Colonic mucosa (tissue), 4 donors: ENCODE data around the gene SARNP. TPM values are rescaled to one million over a fixed set of nuclear protein-coding genes. Genes with fewer than 3 reads are reported as not detected.
A peak's percentile ranks its signal among the peaks of the same experiment; 100 is the strongest.

Experiments used
- DNase-seq: peaks from one replicate; pipeline ENCODE4 v3.0.0-alpha.2; 2020
- H3K27ac ChIP-seq: fragments of 200-600 bp; one replicate; pipeline ENCODE4 v1.8.0; 2021
- H3K27me3 ChIP-seq: fragments of 200-600 bp; one replicate; pipeline ENCODE4 v1.8.0; 2021
- H3K36me3 ChIP-seq: fragments of 200-600 bp; one replicate; pipeline ENCODE4 v1.8.0; 2021
- H3K4me1 ChIP-seq: fragments of 200-600 bp; one replicate; pipeline ENCODE4 v1.8.0; 2021; ENCODE audit warnings: mild to moderate bottlenecking
- H3K4me3 ChIP-seq: fragments of 200-600 bp; one replicate; pipeline ENCODE4 v1.8.0; 2021
- H3K9ac ChIP-seq, 2 donors: one replicate each; pipeline ENCODE4 v1.7.0; 2013; ENCODE audit warnings: control low read depth in 2 of 2, low read depth in 2 of 2, low read length in 2 of 2
- H3K9me3 ChIP-seq: fragments of 200-600 bp; one replicate; pipeline ENCODE4 v1.8.0; 2021
- intact Hi-C: fragments of 100-400 bp; cut with DNase I; formaldehyde crosslinking; loops from one replicate; pipeline ENCODE4 v1.14.1; 2022
- total RNA-seq, 2 donors: library from RNA; stranded (reverse); fragmentation: NEBNext Ultra II Directional in 1 of 2; extraction: Animal tissue kit (Norgen Biotek cat#: 25700) in 1 of 2; gene quantifications; one replicate each; pipeline ENCODE4 v1.2.1, GENCODE V29; 2021
- TF ChIP-seq, protein P1 (sequence below): fragments of 200-600 bp; IDR thresholded peaks from one replicate; pipeline ENCODE4 v1.8.0; 2022; ENCODE audit warnings: antibody characterized with exemption, mild to moderate bottlenecking
- donor health status: healthy.
- donor health status: DM: no; HTN: no; CAD: no.
- donor health status: DM: no; HTN: no; CAD: no.

Gene SARNP
- total RNA-seq, 2 donors from 2014 or later, result 52.3 to 53.0 TPM

DNA sequence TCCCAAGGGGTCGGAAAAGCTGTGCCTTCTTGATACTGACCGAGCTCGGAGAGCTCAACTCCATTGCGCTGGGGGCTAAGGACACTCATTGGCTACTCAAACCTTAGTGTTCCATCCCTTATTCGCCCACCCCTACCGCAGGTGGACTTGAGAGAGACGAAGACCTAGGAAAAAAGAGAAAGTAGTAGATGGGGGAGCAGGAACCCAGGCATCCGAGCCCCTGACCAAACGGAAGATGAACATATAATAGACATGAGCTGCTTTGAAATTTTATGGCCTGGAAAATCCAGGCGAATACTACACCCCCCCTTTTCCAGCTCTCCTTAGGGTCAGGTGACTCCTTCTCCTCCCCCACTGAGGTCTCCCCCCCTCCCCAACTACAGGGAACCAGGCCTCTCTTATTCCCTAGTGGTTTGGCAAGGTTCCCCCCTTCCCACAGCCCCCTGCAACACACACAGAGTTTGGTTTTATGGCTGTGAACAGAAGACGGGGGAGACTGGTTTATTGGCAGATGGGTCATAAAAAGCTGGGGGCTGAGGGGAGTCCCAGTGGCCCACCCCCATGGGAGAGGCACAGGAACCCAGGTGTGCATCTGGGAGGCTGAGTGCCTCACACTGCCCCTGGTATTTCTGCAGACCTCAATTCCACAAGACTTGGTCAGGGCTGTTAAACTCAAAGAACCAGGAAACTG, 73.0 kb downstream of the SARNP start:
- no peak for DNase-seq
- TF ChIP-seq, protein P1, sequence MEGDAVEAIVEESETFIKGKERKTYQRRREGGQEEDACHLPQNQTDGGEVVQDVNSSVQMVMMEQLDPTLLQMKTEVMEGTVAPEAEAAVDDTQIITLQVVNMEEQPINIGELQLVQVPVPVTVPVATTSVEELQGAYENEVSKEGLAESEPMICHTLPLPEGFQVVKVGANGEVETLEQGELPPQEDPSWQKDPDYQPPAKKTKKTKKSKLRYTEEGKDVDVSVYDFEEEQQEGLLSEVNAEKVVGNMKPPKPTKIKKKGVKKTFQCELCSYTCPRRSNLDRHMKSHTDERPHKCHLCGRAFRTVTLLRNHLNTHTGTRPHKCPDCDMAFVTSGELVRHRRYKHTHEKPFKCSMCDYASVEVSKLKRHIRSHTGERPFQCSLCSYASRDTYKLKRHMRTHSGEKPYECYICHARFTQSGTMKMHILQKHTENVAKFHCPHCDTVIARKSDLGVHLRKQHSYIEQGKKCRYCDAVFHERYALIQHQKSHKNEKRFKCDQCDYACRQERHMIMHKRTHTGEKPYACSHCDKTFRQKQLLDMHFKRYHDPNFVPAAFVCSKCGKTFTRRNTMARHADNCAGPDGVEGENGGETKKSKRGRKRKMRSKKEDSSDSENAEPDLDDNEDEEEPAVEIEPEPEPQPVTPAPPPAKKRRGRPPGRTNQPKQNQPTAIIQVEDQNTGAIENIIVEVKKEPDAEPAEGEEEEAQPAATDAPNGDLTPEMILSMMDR, result no peak
- H3K9ac ChIP-seq, result peak overlapping the region in 1 of 2 donors; percentile 27
- H3K4me3 ChIP-seq, result peak overlapping the region; percentile 57
- no peaks in the 10 kb centered on the region for H3K4me1 ChIP-seq
- intact Hi-C loops, result loop anchor here (5.0 to 10.0 kb wide), 2 partner anchors 48 to 290 kb away; no protein-coding TSS in a partner anchor
- no peaks in the 10 kb centered on the region for H3K27me3 ChIP-seq
- H3K27ac ChIP-seq, result no peak overlapping the region
- no peaks in the 10 kb centered on the region for H3K36me3 ChIP-seq
- H3K9me3 ChIP-seq, result no peaks in the 10 kb centered on the region

DNA sequence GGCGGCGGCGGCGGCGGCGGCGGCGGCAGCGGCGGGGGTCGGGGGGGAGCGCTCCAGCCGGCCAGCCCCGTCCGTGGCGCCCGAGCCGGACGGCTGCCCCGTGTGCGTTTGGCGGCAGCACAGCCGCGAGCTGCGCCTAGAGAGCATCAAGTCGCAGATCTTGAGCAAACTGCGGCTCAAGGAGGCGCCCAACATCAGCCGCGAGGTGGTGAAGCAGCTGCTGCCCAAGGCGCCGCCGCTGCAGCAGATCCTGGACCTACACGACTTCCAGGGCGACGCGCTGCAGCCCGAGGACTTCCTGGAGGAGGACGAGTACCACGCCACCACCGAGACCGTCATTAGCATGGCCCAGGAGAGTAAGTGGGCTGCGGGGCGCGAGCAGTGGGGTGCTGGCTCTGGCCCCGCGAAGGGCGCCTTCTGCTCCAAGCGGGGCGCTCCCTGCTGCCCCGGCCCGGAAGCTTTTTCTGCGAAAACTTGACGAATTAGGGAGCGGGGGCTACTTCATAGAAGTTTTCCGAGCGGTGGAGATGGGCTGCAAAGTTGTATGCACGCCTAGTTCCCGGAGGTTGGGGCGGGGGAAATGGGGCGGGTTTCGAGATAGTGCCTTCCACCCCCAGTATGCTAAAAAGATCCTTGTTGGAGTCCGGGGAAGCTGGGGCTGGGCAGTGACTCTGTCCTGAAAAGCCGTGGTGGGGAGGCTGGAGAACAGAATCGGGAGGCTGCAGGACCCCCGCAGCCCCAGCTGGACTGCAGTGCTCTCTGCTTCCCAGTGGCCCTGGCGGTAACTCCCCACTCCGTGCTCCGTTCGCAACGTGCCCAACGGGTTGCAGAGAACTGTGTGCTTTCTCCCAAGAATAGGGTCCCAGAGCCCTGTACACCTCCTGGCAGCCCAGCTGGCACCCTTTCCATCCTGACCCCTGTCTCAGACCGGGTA, 73.9 kb downstream of the SARNP start:
- no peaks in the 10 kb centered on the region for H3K4me1 ChIP-seq
- TF ChIP-seq, protein P1, result no peak
- H3K27ac ChIP-seq, result peak overlapping the region; percentile 44
- H3K9me3 ChIP-seq, result no peaks in the 10 kb centered on the region
- DNase-seq, result no peak
- peak overlapping the region; percentile 27 to 46 for H3K9ac ChIP-seq
- H3K27me3 ChIP-seq, result no peaks in the 10 kb centered on the region
- peak overlapping the region; percentile 57 for H3K4me3 ChIP-seq
- intact Hi-C loops, result loop anchor here (5.0 to 10.0 kb wide), 2 partner anchors 49 to 291 kb away; no protein-coding TSS in a partner anchor
- H3K36me3 ChIP-seq, result no peaks in the 10 kb centered on the region

DNA sequence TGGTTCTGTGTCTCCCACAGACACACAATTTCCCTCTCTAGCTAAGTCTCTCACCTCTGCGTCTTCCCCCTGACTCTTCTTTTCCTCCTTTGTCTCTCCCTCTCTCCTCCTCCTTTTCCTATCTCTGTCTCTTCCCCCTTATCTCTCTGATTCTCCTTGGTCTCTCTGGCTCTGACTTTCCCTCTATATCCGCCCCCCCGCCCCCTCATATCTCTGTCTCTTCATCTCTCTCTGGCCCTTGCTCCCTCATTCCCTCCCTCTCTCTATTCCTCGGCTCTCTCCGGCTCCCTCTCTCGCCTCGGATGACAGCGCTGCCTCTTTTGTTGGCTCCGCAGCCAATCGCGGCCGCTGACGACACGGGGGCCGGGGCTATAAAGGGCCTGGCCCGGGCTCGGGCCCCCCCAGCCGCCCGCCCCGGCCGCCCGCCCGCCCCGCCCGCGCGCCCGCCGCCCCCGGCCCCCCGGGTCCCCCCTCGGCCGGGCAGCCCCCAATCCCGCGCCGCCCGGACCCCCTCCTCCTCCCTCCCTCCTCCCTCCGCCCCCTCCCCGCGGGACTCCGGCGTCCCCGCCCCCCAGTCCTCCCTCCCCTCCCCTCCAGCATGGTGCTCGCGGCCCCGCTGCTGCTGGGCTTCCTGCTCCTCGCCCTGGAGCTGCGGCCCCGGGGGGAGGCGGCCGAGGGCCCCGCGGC, 74.7 kb downstream of the SARNP start, which contains the start of gene GDF11:
Gene GDF11 (plus strand): TSS at position 404 of the 687 bp plus-strand sequence. CDS start 195 bp downstream, at position 599.
- H3K4me1 ChIP-seq, result peaks cover 6% of the 10 kb centered on the region
- H3K27me3 ChIP-seq, result no peaks in the 10 kb centered on the region
- intact Hi-C loops, result loop anchor here (5.0 to 10.0 kb wide), 2 partner anchors 49 to 292 kb away; no protein-coding TSS in a partner anchor
- H3K36me3 ChIP-seq, result no peaks in the 10 kb centered on the region
- H3K9ac ChIP-seq, result peak within 1 kb of the TSS; percentile 27 to 46
- peak; percentile 74 for DNase-seq
- no peaks in the 10 kb centered on the region for H3K9me3 ChIP-seq
- H3K27ac ChIP-seq, result peak within 1 kb of the TSS; percentile 44
- TF ChIP-seq, protein P1, result no peak
- H3K4me3 ChIP-seq, result peak within 1 kb of the TSS; percentile 57

DNA sequence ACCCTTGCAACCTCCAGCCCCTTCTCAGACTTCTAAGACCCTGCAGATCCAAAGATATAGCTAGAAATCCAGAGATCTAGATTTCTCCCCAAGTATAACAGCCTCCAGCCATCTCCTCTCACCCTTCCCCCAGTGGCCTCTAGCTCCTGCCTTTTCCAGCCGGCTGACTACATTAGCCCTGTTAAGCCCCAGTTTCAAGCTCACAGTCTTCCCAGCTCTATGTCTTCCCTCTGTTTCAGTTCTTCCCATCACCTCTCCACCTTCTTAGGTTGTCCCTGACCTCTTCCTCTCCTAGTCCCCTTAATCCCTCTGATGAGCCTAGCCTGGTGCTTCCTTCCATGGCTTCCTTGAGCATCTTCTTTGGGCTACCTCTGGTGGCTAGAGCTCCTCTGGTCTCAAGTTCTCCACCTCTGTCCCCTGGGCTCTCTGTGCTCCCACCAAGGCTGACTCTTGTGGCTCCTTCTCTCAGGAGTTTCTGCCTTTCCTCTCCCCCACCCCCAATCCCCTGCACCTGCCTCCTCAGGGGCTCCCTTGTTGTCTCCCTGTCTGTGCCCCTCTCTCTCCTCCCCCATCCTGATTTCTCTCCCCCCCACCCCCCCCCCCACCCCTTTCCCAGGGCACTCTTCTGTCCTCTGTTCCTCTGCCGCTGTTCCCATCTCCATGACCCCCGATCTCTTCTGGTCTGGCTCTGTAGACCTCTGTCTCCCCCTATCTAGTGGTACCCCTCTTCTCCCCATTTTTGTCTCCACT, 75.4 kb downstream of the SARNP start:
- Histone ChIP-seq H3K4me3 (no peak overlapping the region), H3K36me3 (no peaks in the 10 kb centered on the region), H3K27me3 (no peaks in the 10 kb centered on the region), H3K9me3 (no peaks in the 10 kb centered on the region), H3K27ac (no peak overlapping the region), H3K9ac (peak overlapping the region in 1 of 2 donors; percentile 46), H3K4me1 (peaks cover 9% of the 10 kb centered on the region)
- TF ChIP-seq, protein P1, result no peak
- no peak for DNase-seq
- intact Hi-C loops, result loop anchor here (5.0 to 10.0 kb wide), 2 partner anchors 50 to 293 kb away; no protein-coding TSS in a partner anchor
